KMS-11 (cell line): ENCODE results near the gene MAPT.

Experiments used
- H2AFZ ChIP-seq: fragments of 200-600 bp; sonication (generic); 2 replicates; pipeline ENCODE4 v1.6.1; 2016; ENCODE audit warnings: antibody characterized with exemption, mixed run types, low read depth
- H3K27ac ChIP-seq: fragments of 200-600 bp; sonication (generic); 2 replicates; pipeline ENCODE4 v1.6.1; 2016; ENCODE audit warnings: mild to moderate bottlenecking, mixed run types
- H3K27me3 ChIP-seq: fragments of 200-600 bp; sonication (generic); 2 replicates; pipeline ENCODE4 v1.6.1; 2017; ENCODE audit warnings: mild to moderate bottlenecking, low read depth, mixed run types, moderate library complexity; ENCODE audit not compliant: insufficient read depth
- H3K36me3 ChIP-seq: fragments of 200-600 bp; sonication (generic); 2 replicates; pipeline ENCODE4 v1.6.1; 2017; ENCODE audit warnings: mild to moderate bottlenecking, mixed run types; ENCODE audit not compliant: insufficient read depth
- H3K4me1 ChIP-seq: fragments of 200-600 bp; sonication (generic); 2 replicates; pipeline ENCODE4 v1.6.1; 2016; ENCODE audit warnings: mild to moderate bottlenecking, low read depth, mixed run types; ENCODE audit not compliant: poor library complexity, severe bottlenecking
- H3K4me2 ChIP-seq: fragments of 200-600 bp; sonication (generic); 2 replicates; pipeline ENCODE4 v1.7.0; 2016; ENCODE audit warnings: mild to moderate bottlenecking, mixed run types
- H3K4me3 ChIP-seq: fragments of 200-600 bp; sonication (generic); IDR thresholded peaks from 2 replicates; pipeline ENCODE4 v1.6.1; 2017; ENCODE audit warnings: low read depth, low read length, mixed read lengths; ENCODE audit not compliant: insufficient read depth
- H3K79me2 ChIP-seq: fragments of 200-600 bp; sonication (generic); 2 replicates; pipeline ENCODE4 v1.6.1; 2016; ENCODE audit warnings: low read depth, mixed run types; ENCODE audit not compliant: insufficient read depth
- H3K9ac ChIP-seq: fragments of 200-600 bp; sonication (generic); 2 replicates; pipeline ENCODE4 v1.6.1; 2016; ENCODE audit warnings: mild to moderate bottlenecking, mixed run types
- H4K20me1 ChIP-seq: fragments of 200-600 bp; sonication (generic); 2 replicates; pipeline ENCODE4 v1.6.1; 2016; ENCODE audit warnings: mild to moderate bottlenecking, mixed run types; ENCODE audit not compliant: insufficient read depth
- TF ChIP-seq, protein P1 (sequence below): fragments of 200-600 bp; sonication (generic); conservative IDR thresholded peaks from 2 replicates; pipeline ENCODE4 v1.6.1; 2017; ENCODE audit warnings: low read depth, mild to moderate bottlenecking, antibody characterized with exemption, low read length, moderate library complexity, mixed read lengths

MAPT gene

DNA sequence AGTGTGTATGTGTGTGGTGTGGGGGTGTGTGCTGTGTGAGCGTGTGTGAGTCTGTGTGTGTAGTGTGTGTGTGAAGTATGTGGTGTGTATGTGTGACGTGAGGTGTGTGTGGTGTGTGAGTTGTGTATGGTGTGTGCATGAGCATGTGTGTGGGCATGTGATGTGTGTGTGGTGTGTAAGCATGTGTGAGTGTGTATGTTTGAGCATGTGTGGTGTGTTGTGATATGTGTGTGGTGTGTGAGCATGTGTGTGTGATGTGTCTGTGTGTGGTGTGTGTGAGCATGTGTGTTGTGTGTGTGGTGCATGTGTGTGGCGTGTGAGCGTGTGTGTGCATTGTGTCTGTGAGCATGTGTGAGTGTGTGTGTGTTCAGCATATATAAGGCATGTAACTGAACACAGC lies 20.9 kb downstream of the MAPT start:
- no peak overlapping the region for H3K4me2 ChIP-seq
- no peak overlapping the region for H3K9ac ChIP-seq
- H4K20me1 ChIP-seq = no peaks in the 10 kb centered on the region
- TF ChIP-seq, protein P1, sequence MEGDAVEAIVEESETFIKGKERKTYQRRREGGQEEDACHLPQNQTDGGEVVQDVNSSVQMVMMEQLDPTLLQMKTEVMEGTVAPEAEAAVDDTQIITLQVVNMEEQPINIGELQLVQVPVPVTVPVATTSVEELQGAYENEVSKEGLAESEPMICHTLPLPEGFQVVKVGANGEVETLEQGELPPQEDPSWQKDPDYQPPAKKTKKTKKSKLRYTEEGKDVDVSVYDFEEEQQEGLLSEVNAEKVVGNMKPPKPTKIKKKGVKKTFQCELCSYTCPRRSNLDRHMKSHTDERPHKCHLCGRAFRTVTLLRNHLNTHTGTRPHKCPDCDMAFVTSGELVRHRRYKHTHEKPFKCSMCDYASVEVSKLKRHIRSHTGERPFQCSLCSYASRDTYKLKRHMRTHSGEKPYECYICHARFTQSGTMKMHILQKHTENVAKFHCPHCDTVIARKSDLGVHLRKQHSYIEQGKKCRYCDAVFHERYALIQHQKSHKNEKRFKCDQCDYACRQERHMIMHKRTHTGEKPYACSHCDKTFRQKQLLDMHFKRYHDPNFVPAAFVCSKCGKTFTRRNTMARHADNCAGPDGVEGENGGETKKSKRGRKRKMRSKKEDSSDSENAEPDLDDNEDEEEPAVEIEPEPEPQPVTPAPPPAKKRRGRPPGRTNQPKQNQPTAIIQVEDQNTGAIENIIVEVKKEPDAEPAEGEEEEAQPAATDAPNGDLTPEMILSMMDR = no peak
- no peak overlapping the region for H2AFZ ChIP-seq
- no peaks in the 10 kb centered on the region for H3K27me3 ChIP-seq
- H3K27ac ChIP-seq = no peak overlapping the region
- H3K4me1 ChIP-seq = no peaks in the 10 kb centered on the region
- no peak overlapping the region for H3K4me3 ChIP-seq
- no peaks in the 10 kb centered on the region for H3K36me3 ChIP-seq
- H3K79me2 ChIP-seq = no peaks in the 10 kb centered on the region

DNA sequence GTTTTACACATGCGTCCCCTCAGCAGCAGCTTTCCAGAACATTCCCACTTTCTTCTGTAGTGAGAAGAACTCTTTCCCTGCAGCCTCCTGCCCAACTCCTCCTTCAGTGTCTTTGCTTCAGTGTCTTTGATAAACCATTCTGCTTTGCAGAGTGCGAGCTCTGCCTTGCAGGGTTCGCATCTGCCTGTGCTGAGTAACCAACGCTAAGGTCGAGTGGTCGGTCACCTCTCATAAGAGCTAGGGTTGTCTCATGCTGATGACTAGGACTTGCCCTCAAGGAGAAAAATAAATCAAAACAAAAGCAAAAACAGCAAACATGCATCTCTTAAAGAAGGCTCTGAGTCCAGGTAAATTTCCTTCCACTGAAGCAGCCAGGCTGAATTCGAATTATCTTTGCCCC lies 22.7 kb downstream of the MAPT start:
- no peak overlapping the region for H2AFZ ChIP-seq
- no peak overlapping the region for H3K9ac ChIP-seq
- TF ChIP-seq, protein P1 = no peak
- H4K20me1 ChIP-seq = no peaks in the 10 kb centered on the region
- no peak overlapping the region for H3K27ac ChIP-seq
- H3K4me2 ChIP-seq = no peak overlapping the region
- H3K36me3 ChIP-seq = no peaks in the 10 kb centered on the region
- H3K4me3 ChIP-seq = no peak overlapping the region
- H3K4me1 ChIP-seq = no peaks in the 10 kb centered on the region
- H3K27me3 ChIP-seq = no peaks in the 10 kb centered on the region
- no peaks in the 10 kb centered on the region for H3K79me2 ChIP-seq

DNA sequence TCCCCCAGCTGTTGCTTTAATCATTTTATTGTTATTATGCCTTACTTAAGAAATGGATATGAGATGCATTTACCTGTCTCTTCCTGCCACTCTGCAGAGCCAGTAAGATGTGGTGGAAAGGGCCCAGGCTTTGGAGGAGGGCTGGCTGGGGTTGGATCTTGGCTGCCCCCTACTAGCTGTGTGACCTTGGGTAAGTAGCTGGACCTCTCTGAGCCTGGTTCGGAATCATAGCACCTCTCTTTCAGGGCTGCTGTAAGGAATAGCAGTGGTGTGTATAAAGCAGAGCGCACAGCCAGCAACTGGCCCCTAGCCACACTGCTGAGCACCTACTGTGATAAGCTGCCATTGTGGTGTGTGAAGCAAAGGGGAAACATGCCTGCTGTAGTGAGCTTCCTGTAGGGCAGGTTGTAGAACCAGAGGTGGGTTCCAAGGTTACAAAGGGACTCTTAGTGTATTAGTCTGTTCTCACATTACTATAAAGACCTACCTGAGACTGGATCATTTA lies 23.9 kb downstream of the MAPT start:
- TF ChIP-seq, protein P1 = no peak
- H3K36me3 ChIP-seq = no peaks in the 10 kb centered on the region
- no peaks in the 10 kb centered on the region for H3K4me1 ChIP-seq

DNA sequence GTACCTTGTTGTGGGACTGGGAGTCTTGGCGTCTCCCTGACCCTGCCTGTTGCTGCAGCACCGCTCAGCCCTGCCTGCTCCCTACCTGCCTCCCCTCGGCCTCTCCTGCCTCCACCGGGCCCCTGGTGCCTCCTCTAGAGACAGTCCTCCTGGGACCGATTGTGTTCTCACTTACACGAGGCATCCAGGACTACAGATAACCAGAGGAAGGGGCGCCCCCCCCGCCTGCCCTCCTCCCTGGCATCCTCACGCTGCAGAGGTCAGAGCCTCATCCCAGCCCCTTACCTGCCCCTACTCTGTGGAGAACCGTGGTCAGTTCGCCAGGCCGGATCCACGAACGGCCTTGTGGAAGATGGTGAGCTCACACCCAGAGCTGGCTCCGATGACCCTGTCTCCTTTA lies 24.8 kb downstream of the MAPT start:
- H3K4me3 ChIP-seq = no peak overlapping the region
- H3K4me2 ChIP-seq = no peak overlapping the region
- TF ChIP-seq, protein P1 = no peak
- no peak overlapping the region for H2AFZ ChIP-seq
- H3K27ac ChIP-seq = no peak overlapping the region
- H3K4me1 ChIP-seq = no peaks in the 10 kb centered on the region
- no peaks in the 10 kb centered on the region for H4K20me1 ChIP-seq
- H3K36me3 ChIP-seq = no peaks in the 10 kb centered on the region
- no peak overlapping the region for H3K9ac ChIP-seq
- H3K27me3 ChIP-seq = no peaks in the 10 kb centered on the region
- H3K79me2 ChIP-seq = no peaks in the 10 kb centered on the region

More for the DNA sequence above, 23.9 kb downstream of the MAPT start:
- H3K79me2 ChIP-seq = no peaks in the 10 kb centered on the region
- H3K4me2 ChIP-seq = no peak overlapping the region
- H4K20me1 ChIP-seq = no peaks in the 10 kb centered on the region
- H3K27ac ChIP-seq = no peak overlapping the region
- no peak overlapping the region for H3K4me3 ChIP-seq
- no peak overlapping the region for H2AFZ ChIP-seq
- H3K27me3 ChIP-seq = no peaks in the 10 kb centered on the region
- no peak overlapping the region for H3K9ac ChIP-seq

DNA sequence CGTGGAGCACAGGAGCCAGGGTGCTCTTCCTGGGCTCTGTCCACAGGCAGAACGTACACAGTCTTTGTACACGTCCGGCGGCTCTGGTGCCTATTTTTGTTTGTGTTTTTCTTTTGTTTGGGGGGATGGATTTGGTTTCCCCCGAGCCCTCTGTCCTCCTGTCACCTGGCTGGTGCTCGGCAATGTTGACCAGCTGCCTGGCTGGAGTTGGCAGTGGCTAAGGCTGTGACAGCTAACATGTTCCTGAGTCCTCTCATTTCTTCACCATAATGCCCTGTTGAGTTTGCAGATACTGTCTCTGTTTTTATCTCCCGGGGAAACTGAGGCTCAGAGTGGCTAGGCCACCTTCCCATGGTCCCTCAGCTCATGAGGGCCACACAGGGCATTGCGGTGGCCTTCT lies 25.7 kb downstream of the MAPT start:
- Histone ChIP-seq H3K79me2 (no peaks in the 10 kb centered on the region), H3K27ac (no peak overlapping the region), H3K4me2 (no peak overlapping the region), H3K4me3 (no peak overlapping the region), H3K36me3 (no peaks in the 10 kb centered on the region), H2AFZ (no peak overlapping the region), H3K4me1 (no peaks in the 10 kb centered on the region), H4K20me1 (no peaks in the 10 kb centered on the region), H3K9ac (no peak overlapping the region), H3K27me3 (no peaks in the 10 kb centered on the region)
- TF ChIP-seq, protein P1 = no peak
